GM12872 (cell line): ENCODE measurements around the gene ARID1A.

Experiments
- CTCF ChIP-seq: IDR thresholded peaks from 3 replicates; pipeline ENCODE4 v1.5.1; 2011; ENCODE audit warnings: low read depth, mild to moderate bottlenecking, low read length, moderate library complexity; ENCODE audit not compliant: insufficient read depth

ARID1A gene

GRCh38 chr1:26727476-26727875 is 31.7 kb downstream of the ARID1A start:
- TF ChIP-seq CTCF, result no peak

GRCh38 chr1:26728645-26729044 is 32.8 kb downstream of the ARID1A start:
- no peak for TF ChIP-seq CTCF

- TF ChIP-seq CTCF, result no peak
These were observed 33.8 kb downstream of the ARID1A start for GRCh38 chr1:26729633-26730032.

- no peak for TF ChIP-seq CTCF
These were observed 34.9 kb downstream of the ARID1A start for GRCh38 chr1:26730695-26731094.

GRCh38 chr1:26731233-26731902 is 35.6 kb downstream of the ARID1A start:
- no peak for TF ChIP-seq CTCF

GRCh38 chr1:26733392-26733791 is 37.6 kb downstream of the ARID1A start:
- TF ChIP-seq CTCF, result no peak

- TF ChIP-seq CTCF, result no peak
These were observed 38.2 kb downstream of the ARID1A start for GRCh38 chr1:26733982-26734381.
